HG03097 (cell line): ENCODE measurements around the gene CDC42BPB.

Source experiments
- ATAC-seq: cut with Tn5 transposase; IDR thresholded peaks from one replicate; pipeline ENCODE4 v1.9.1; 2021; ENCODE audit not compliant: unreplicated experiment, low FRiP score

The CDC42BPB gene, protein sequence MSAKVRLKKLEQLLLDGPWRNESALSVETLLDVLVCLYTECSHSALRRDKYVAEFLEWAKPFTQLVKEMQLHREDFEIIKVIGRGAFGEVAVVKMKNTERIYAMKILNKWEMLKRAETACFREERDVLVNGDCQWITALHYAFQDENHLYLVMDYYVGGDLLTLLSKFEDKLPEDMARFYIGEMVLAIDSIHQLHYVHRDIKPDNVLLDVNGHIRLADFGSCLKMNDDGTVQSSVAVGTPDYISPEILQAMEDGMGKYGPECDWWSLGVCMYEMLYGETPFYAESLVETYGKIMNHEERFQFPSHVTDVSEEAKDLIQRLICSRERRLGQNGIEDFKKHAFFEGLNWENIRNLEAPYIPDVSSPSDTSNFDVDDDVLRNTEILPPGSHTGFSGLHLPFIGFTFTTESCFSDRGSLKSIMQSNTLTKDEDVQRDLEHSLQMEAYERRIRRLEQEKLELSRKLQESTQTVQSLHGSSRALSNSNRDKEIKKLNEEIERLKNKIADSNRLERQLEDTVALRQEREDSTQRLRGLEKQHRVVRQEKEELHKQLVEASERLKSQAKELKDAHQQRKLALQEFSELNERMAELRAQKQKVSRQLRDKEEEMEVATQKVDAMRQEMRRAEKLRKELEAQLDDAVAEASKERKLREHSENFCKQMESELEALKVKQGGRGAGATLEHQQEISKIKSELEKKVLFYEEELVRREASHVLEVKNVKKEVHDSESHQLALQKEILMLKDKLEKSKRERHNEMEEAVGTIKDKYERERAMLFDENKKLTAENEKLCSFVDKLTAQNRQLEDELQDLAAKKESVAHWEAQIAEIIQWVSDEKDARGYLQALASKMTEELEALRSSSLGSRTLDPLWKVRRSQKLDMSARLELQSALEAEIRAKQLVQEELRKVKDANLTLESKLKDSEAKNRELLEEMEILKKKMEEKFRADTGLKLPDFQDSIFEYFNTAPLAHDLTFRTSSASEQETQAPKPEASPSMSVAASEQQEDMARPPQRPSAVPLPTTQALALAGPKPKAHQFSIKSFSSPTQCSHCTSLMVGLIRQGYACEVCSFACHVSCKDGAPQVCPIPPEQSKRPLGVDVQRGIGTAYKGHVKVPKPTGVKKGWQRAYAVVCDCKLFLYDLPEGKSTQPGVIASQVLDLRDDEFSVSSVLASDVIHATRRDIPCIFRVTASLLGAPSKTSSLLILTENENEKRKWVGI (N-terminal part only)

DNA sequence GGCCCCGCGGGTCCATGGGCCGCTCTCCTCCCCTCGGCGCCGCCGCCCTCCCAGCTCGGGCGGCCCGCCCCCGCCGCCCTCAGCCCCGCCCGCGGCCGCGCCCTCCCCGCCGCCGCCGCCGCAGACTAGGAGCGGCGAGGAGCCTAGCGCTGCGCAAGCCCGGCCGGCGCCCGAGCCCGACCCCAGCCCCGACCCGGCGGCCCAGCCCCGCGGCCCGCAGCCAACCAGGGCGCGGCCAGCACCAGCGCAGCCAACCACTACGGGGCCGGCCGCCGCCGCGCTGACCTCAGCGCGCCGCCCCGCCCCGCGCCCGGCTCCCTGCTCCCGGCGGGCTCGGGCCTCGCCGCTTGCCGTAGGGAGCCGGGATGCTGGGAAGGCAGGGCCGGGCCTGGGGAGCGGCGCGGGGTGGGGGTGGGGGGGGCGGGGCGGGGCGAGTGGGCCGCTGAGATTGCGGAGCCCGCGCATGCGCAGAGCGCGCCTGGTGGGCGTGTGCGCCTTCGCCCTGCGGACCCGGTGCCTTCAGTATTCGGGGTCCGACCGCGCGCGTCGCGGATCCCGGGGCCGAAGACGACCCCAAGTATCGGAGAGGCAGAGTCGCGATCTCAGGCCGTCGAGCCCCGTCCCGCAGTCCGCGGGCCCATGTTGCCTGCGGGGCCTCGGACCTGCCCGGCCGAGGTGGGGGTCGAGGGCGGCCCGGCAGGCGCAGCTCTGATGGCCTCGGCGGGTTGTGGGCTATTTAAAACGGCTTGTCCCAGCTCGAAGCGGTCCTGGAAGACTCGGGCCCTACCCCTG, at the start of gene CDC42BPB:
TSS of gene CDC42BPB (minus strand) at position 178 of the 792 bp plus-strand sequence. CDS start 376 bp downstream, outside the sequence.
- ATAC-seq, result peak; percentile 67

DNA sequence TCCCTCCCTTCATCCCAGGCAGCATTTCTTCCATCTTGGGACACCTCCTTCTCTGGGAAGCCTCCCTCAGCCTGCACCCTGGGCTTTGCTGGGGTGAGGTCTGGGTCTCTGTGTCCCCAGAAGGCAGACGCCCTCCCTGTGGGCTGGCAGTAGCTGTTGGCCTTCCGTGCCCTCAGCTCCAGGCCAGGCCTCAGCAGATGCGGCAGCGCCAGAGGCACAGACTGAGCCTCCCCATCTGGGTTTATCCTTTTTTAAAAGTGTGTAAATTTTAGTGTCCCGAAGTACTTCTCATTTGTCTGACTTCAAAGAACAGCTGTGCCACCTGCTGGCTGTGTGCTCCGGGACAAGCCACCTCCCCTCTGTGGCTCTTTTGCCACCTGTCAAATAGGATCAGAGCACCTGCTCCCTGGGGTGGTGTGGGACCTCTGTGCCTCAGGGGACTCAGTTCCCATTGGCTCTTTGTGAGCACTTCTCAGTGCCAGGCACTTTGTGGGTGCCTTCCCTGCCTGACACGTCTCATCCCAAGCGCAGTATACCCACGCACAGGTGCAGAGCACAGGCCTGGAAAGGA, 48.3 kb upstream of the CDC42BPB start:
- ATAC-seq, result no peak

DNA sequence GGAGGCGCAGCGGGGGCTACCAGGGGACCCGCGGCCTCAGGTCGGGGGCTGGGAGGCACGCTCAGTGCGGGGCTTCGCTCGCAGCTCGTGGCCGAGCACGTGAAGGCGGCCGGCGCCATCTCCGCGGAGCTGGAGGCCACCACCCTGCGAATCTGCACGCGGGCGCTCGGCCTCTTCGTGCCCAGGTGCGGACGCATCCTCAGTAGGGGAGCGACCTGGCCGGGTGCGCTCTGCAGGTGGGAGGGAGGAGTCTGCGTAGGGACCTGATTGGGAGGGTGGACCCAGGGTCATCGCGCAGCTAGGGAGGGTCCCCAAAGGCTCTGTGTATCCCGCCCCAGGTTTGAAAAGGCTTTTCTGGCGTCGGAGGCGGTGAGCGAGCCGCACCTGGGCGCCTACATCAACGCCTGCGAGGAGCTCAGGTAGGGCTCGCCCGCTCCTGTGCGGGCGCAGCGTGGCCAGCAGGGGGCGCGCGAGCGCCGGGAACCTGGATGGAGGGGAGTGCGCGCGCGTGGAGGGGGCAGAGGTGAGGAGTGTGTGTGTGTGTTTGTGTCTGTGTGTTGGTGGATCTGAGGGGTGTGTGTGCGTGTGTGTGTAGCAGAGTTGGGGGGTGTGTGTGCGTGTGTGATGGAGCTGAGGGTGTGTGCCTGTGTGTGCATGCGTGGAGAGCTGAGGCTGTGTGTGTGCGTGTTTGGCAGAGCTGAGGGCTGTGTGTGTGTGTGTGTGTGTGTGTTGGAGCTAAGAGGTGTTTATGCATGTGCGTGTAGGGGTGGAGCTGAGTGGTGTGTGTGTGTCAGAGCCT, 47.5 kb upstream of the CDC42BPB start:
- ATAC-seq, result peak; percentile 43

DNA sequence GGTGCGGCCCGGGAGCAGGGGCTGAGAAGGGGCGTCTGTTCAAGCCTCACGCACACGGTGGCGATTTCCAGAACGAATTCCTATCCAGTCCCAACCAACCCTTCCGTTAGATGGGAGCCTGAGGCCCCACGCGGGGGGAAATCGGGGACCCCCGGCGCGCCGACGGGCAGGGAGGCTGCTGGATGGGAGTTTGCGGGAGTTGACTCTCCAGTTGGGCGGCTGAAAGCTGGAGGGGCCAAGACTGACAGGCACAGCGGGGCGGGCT, 47.0 kb upstream of the CDC42BPB start:
- ATAC-seq, result no peak

DNA sequence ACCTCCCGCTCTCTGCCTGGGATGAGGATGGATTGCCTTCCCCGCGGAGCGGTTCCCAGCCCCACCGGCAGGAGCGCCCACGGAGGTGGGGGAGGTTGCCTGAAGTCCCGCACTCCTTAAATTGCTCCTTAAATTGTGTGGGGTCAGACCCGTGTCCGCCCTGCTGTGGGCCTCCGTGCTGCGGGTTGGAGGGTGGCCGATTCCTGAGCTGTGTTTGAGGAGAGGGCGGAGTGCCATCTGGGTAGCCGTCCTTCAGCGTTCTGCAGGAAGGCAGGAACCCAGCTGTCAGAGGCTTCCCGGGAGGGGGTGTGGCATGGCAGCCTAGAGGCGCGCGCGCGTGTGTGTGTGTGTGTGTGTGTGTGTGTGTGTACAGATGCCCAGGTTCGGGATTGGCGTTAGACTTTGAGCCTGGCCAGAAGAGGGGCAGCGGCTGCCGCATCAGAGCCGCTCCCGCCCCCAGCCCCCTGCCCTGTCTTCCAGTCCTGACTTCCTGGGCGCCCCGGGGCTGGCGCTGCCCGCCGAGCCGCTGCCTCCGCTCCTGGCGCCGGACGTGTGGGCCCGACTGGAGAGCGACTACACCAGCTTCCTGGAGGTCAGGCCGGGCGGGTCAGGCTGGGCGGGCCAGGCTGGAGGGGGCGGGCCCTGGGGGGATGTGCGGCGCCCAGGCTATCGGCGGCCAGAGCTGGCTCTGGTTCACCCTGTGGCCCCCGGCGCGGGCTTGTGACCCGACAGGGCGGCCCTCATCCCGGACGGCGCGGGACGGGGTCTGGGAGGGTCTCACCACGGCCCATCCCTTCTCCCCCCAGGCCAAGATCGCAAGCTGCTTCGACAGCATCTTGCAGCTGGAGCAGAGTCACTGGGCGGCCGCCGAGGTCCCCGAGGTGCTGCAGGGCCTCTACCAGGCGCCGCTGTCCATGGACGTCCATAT, 46.4 kb upstream of the CDC42BPB start:
- ATAC-seq, result no peak

DNA sequence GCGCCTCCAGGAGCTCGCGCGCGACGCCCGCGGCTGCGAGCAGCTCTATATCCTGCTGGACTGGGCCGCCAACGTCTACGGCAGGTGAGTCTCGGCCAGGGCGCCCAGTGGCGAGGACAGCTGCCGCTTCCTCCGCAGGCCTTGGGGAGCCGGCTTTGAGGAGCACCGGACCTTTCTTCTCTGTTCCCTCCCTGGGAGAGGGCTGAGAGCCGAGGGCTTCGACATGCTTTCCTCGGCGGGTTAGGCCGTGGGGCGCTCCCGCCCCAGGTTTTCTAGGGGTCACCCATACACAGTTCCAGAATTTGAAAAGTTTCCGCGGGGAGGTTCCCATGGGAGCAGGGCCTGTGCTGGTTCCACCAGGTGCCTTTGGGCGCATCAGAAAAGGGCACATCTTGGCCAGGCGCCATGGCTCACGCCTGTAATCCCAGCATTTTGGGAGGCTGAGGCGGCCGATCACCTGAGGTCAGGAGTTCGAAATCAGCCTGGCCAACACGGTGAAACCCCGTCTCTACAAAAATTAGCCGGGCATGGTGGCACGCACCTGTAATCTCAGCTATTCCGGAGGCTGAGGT, 45.4 kb upstream of the CDC42BPB start:
- ATAC-seq, result no peak

DNA sequence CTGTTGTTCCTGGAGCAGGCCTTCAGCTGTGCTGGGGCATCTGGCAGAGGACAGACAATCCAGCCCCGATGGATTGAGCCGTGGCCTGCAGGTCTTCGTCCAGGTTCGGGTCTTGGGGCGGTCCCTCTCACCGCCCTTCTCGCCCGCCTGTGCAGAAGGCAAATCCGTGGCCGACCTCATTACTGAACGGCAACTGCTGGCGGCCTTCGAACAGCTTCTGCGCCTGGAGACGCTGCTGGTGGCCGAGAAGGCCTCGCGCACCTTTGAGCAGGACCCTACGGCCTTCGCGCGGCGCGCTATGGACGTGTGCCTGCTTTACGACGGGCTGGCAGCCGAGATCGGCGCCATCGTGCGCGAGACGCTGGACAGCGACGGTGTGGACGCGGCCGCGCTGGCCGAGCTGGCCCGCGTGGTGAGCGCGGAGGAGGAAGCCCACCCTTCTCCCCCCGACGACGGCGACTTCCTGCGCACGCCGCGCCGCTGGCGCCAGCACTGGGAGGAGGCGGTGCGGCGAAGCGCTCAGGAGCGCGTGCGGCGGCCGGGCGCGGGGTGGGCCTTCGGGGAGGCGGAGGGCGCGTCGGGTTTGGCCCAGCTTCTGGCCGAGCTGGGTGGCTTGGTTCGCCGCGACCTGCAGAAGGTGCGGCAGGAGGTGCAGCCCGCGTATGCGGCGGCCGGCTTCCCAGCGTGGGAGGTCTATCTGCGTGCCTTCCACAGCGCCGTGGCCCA, 44.8 kb upstream of the CDC42BPB start:
- ATAC-seq, result no peak

DNA sequence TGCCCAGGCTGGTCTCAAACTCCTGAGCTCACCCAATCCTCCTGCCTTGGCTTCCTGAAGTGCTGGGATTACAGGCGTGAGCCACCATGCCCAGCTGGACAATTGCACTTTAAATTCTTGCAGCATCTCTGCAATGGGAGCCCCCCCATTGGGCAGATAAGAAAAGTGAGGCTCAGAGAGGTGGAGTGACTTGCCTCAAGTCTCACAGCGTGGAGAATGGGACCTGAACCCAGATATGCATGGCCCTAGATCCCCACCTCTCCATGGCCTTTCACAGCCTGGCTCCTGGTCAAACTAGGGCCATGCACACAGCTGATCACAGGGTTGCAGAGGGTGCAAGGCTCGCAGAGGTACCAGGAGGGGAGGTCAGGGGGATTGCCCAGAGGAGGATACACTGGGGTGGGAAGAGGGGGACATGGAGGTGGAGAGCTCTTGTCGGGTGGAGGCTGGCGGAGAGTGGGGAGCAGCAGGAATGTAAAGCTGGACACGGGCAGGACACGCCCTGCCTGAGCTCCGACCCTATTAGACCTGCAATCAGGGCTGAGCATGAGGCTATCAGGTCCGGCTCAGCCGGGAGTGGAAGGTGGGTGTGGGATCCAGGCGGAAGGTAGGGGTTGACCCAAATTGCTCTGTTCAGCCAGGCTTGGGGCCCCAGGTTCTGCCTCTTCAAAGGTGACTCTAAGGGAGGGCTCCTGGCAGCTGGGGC, 44.1 kb upstream of the CDC42BPB start:
- ATAC-seq, result no peak

DNA sequence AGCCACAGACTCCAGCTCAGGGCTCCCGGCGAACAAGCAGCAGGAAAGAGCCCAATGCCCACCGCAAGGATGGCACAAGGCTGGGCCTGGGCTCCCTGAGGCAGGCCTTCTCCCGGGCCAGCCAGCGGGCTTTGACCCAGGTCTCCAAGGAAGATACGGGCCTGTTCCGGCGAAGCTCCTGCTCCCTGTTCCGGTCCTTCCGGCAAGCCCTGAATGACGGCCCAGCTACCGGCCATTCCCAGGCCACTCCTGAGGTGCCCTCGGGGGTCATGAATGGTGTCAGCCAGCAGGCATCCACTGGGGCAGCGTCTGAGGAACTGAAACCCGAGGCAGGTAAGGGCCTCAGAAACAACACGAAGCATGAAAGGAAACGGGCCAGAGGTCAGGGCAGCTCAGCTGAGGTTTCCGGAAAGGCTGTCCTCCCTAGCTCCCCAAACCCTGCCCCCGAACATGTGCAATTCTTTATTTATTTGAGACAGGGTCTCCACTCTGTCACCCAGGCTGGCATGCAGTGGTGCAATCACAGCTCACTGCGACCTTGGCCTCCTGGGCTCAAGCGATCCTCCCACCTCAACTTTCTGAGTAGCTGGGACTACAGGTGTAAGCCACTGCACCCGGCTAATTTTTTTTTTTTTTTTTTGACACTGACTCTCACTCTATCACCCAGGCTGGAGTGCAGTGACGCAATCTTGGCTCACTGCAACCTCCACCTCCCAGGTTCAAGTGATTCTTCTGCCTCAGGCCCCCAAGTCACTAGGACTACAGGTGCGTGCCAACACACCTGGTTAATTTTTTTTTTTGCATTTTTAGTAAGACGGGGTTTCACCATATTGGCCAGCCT, 43.2 kb upstream of the CDC42BPB start:
- no peak for ATAC-seq

DNA sequence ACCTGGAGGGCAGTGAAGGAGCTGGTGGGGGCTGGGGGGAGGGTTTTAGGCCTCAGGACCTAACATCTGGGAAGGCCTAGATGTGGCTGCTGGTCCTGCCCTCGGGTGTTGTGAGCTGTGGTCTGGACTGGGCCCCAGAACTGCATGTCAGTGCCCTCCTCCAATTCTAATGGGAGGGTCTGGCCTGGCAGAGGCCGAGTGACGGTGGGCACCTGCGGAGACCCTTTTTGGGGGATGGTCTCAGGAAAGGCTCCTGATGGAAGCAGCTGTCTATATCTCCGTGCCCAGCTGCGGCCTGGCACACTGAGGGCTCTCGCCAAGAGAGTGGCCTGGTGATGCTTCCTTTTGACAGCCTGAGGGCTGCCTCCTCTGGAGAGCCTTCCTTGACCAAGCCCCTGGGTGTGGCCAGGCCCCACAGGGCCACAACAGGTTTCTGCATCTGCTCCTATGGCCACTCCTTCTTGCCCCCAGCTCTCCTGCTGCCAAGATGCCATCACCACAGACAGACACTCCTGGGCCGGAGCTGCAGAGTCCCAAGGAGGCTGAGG, 42.5 kb upstream of the CDC42BPB start:
- ATAC-seq, result no peak

DNA sequence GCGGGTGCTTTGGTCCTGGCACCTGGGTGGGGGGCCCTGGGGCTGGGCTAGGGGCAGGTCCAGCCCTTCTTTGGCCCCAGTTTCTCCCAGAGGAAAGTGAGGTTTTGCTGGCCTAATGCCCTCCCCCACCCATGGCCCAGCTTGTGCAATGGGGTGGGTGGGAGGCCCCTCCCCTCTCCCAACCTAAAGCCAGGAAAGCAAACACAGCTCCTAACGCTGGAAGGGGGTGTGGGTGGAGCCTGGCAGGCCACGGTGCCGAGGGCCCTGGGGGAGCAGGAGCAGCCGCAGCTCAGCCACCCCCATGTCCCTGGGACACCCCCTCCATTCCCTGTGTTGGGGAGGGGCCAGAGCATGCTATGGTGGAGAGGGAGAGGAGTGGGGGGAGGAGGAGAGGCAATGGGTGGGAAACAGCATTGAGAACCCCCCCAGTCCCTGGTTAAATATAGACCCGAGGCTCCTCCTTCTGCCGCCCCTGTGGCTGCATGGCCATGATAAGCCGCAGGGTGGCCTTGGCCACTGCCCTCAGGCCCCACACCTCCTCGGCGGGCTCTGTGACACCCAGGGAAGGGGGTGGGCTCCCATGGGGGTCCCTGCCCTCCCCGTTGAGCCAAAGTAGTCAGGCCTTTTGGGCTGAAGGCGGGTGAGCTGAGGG, 41.9 kb upstream of the CDC42BPB start:
- no peak for ATAC-seq

DNA sequence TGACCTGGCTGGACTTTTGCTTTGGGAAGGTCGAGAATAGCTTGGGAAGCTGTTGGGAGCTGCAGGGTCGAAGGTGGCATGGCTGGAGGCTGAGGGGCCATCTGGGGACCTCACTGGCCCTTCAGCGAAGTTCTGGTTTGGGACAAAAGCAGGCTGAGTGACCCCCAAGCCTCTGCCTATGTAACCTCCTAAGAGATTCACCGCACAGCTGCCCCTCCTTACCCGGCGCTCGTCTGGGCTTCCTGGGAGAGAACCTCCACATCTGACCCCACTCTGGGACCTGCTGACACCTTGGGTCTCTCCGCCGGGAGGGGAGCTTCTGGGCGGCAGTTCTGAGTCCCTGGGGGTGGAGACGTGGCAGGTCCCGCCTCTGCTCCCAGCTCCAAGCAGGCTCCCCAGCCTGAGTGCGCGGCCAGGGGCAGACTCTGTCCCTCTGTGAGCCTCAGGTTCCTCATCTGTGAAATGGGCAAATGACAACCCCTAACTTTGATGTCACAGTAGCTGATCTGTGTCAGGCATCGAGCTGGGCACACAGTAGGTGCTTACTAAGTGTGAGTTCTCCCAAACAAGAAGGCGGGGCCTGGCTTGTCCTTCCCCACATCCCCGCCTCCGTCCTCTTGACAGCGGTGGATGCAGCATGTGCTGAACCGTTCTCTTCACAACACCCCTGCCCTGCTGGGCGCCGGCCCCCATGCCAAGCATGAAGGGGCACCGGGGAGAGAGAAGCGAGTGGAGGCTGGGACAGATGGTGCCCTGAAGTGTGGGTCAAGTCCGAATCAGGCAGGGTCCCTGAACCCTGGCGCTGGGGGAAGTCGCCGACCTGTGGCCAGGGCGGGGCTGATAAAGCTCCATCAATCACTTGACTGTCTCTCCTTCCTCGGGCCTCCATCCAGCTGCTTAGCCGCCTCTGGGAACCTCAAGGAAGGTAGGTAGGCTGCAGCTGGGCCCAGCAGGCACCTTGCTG, 40.9 kb upstream of the CDC42BPB start:
- no peak for ATAC-seq

DNA sequence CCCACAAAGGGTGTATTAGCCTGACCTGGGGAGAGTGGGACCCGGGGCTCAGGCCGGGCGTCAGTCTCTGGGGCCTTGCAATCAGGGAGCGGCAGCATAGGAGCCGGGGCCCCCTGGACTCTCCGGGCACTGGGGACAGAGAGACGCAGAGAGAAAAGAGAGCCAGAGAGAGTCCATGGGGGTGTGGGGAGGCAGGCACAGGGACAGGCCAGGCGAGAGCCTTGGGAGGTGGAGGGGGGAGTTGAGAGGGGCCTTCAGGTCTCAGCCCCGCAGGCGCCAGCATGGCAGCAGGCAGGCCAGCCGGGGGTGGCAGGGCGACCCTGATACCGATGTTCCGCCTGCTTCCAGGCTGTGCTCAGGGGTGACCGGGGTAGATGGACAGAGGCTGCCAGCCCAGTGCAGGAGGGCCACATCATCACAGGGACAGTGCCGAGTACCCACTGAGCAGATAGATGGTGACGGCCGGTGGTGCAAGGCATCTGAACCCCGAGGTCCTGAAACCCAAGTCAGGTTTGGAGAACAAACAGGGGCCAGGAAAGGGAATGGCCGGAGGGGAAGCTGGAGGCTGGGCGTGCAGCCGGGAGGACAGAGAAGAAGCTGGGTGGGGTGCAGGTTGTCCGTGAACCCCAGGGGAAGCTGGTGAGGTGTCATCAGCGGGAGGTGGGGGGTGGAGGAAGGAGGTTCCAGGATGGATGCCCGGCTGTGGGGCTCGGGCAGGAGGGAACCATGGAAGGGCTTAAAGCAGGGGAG, 40.1 kb upstream of the CDC42BPB start:
- no peak for ATAC-seq
